ENCODE data around the gene SIN3A. TPM values are rescaled to one million over a fixed set of nuclear protein-coding genes. Genes with fewer than 3 reads are reported as not detected.

The SIN3A gene
- total and polyA plus RNA-seq, 9 of the 15 experiments (the other 6 are each of a cell fraction or from before 2014, with no cell fraction given): 11.1 to 70.3 (median 25.3) TPM

- no peak; the same call in none of the 2 replicates for TF ChIP-seq ZNF740 (CRISPR knock-in tag; IDR thresholded peaks at IDR 0.05)
- peak in 1 of 2 experiments; percentile 82; a peak in 2 of 4 replicates for TF ChIP-seq ZNF740 (tag; IDR thresholded peaks at IDR 0.05)
- TF ChIP-seq ZNF609 (CRISPR knock-in tag; IDR thresholded peaks at IDR 0.05; ENCODE audit: borderline replicate concordance): peak; percentile 44; the same call in 1 of the 2 replicates
- no peak for TF ChIP-seq ZNF780A (CRISPR knock-in tag; IDR thresholded peaks at IDR 0.05)
- TF ChIP-seq RNF2 (IDR thresholded peaks at IDR 0.05): no peak
- TF ChIP-seq VEZF1 (CRISPR knock-in tag; IDR thresholded peaks at IDR 0.05): peak; percentile 95
- no peak for TF ChIP-seq MYBL2 (IDR thresholded peaks at IDR 0.05; ENCODE audit: low read depth)
- no peak for TF ChIP-seq MYBL2 (CRISPR knock-in tag; IDR thresholded peaks at IDR 0.05; ENCODE audit: borderline replicate concordance)
- peak; percentile 82 for TF ChIP-seq SP1 (CRISPR knock-in tag; IDR thresholded peaks at IDR 0.05)
- peak; percentile 56; the same call in 1 of the 2 replicates for TF ChIP-seq BHLHE40 (IDR thresholded peaks at IDR 0.05; ENCODE audit: low read length)
- peak; percentile 40; the same call in 1 of the 2 replicates for TF ChIP-seq ATF7 (IDR thresholded peaks at IDR 0.05)
- TF ChIP-seq SAP30 (IDR thresholded peaks at IDR 0.05; ENCODE audit: borderline replicate concordance, insufficient read depth, low read depth, low read length, poor library complexity, severe bottlenecking): peak; percentile 81
- TF ChIP-seq ZNF277 (CRISPR knock-in tag; IDR thresholded peaks at IDR 0.05; ENCODE audit: borderline replicate concordance): no peak
- no peak for TF ChIP-seq CREBBP (IDR thresholded peaks at IDR 0.05; ENCODE audit: low read depth, low read length)
- no peak for TF ChIP-seq LEF1 (IDR thresholded peaks at IDR 0.05)
- TF ChIP-seq NR2F6 (CRISPR knock-in tag; IDR thresholded peaks at IDR 0.05): no peak
- peak; percentile 65; the same call in 1 of the 2 replicates for TF ChIP-seq MTA3 (IDR thresholded peaks at IDR 0.05; ENCODE audit: borderline replicate concordance)
- TF ChIP-seq SMAD4 (CRISPR knock-in tag; conservative IDR thresholded peaks at IDR 0.05): peak; percentile 80
- no peak for TF ChIP-seq SOX6 (IDR thresholded peaks at IDR 0.05)
These were observed 936 bp downstream of the SIN3A start (continued) for GRCh38 chr15:75450307-75451201.

Data from K562 (cell line).